Motor neuron (in vitro differentiated cells): ENCODE results near the gene AFF1. TPM values are rescaled to one million over a fixed set of nuclear protein-coding genes. Genes with fewer than 3 reads are reported as not detected.
"Not testable (repeated sequence)": the region's sequence is repeated elsewhere in the genome, so short reads cannot be mapped to it uniquely, and the experiment has no call there.

ENCODE experiments used
- ATAC-seq, 8 experiments: fragments of 200-7000 bp; cut with Tn5 transposase; replicated peaks in 6 of 8; 2 replicates each; pipeline ENCODE4 v1.8.0; 2021; ENCODE audit warnings: mild to moderate bottlenecking in 8 of 8, moderate library complexity in 8 of 8
- H3K27ac ChIP-seq, 2 donors: fragments of 250-450 bp; sonication (Bioruptor Pico); 2 replicates each; pipeline ENCODE4 v1.9.0; 2021; ENCODE audit warnings: antibody characterized with exemption in 2 of 2, mild to moderate bottlenecking in 2 of 2, moderate library complexity in 1 of 2
- H3K4me1 ChIP-seq, 2 donors: fragments of 250-450 bp; sonication (Bioruptor Pico); replicated peaks in 1 of 2; 2 replicates each; pipeline ENCODE4 v1.6.1; 2021; ENCODE audit warnings: antibody characterized with exemption in 2 of 2, mild to moderate bottlenecking in 2 of 2, moderate library complexity in 1 of 2
- H3K4me3 ChIP-seq, 5 donors: fragments of 250-450 bp; sonication (Bioruptor Pico); 2 replicates each; pipeline ENCODE4 v1.9.0; 2021; ENCODE audit warnings: antibody characterized with exemption in 5 of 5, mild to moderate bottlenecking in 5 of 5, moderate library complexity in 4 of 5
- WGBS, 10 experiments: fragments of 450-650 bp; shearing (Covaris generic); methylation state at CpG; one replicate each; pipeline ENCODE4 v1.0.0; 2022; 5-methylcytosine and 5-hydroxymethylcytosine counted together
- in situ Hi-C, 9 experiments: fragments of 400-800 bp; cut with MboI; loops; one replicate each; pipeline ENCODE4 v1.15.0; 2021; ENCODE audit warnings: low sequenced_read_pairs in 9 of 9, low pct_unique_long_range_greater_than_20kb in 2 of 9; ENCODE audit not compliant: unreplicated experiment in 9 of 9
- total RNA-seq, 8 experiments: library from RNA; unstranded; fragments of 300-600 nt; gene quantifications; 2 replicates each; pipeline versions ENCODE4 v1.2.3 to v1.2.4, GENCODE V29; 2022

The AFF1 gene
- total RNA-seq, 8 experiments from 2014 or later, result 7.7 to 47.0 (median 15.8) TPM

- Histone ChIP-seq H3K4me3 (no peak overlapping the region), H3K4me1 (no peaks in the 10 kb centered on the region), H3K27ac (no peak overlapping the region)
- in situ Hi-C loops, result loop anchor here in 1 of 9 experiments (10.0 kb wide), 1 partner anchor 93 kb away; no protein-coding TSS in a partner anchor
- peak in 1 of 8 experiments; percentile 37 for ATAC-seq
- WGBS, 10 experiments, result 61 to 100% (median 92%) methylated on average over 1 to 3 of the region's 3 CpGs
Observed at GRCh38 chr4:87141428-87141827, 206.6 kb downstream of the AFF1 start.

DNA sequence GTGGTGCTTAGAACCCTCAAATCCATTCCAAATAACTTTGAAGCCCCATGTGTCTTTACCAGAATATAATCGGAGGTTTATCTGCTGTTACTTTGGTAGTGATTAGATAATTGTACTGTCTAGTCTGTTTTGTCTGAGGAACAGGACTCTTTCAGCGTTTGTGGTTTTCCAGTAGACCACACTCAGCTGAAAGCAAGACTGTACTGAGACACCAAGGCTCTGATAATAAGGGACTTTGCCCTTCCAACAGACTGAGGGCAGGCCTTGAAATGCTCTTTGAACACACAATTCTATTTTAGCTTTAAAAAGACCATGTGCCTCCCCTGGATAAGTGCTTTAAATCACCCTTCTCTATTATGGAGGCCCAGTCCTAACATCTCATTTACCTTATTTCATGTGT lies 209.5 kb downstream of the AFF1 start:
- no peak for ATAC-seq
- Histone ChIP-seq H3K27ac (no peak overlapping the region), H3K4me1 (no peaks in the 10 kb centered on the region), H3K4me3 (no peak overlapping the region)
- in situ Hi-C loops, result loop anchor here in 1 of 9 experiments (10.0 kb wide), 1 partner anchor 90 kb away; no protein-coding TSS in a partner anchor
- 29 to 100% (median 89%) methylated on average over 1 to 2 of the region's 2 CpGs; no CpG with 5 or more reads in 2 of the 10 experiments for WGBS, 10 experiments

GRCh38 chr4:87145934-87146333 lies 211.1 kb downstream of the AFF1 start:
- ATAC-seq, H3K4me3 ChIP-seq, H3K27ac ChIP-seq, H3K4me1 ChIP-seq: not testable (repeated sequence)
- in situ Hi-C loops, result loop anchor here in 1 of 9 experiments (10.0 kb wide), 1 partner anchor 89 kb away; no protein-coding TSS in a partner anchor
- WGBS, 10 experiments, result 93 to 100% (median 100%) methylated on average over 1 to 6 of the region's 6 CpGs; no CpG with 5 or more reads in 2 of the 10 experiments

- in situ Hi-C loops, result loop anchor here in 1 of 9 experiments (10.0 kb wide), 1 partner anchor 88 kb away; no protein-coding TSS in a partner anchor
- WGBS, 10 experiments, result 48 to 100% (median 92%) methylated on average over 1 to 3 of the region's 3 CpGs; no CpG with 5 or more reads in 1 of the 10 experiments
- H3K27ac ChIP-seq, result no peak overlapping the region
Observed at GRCh38 chr4:87147116-87147515, 212.3 kb downstream of the AFF1 start.

GRCh38 chr4:87150498-87151261 lies 215.9 kb downstream of the AFF1 start:
- WGBS, 10 experiments, result 0 to 89% (median 15%) methylated on average over 1 to 2 of the region's 2 CpGs; no CpG with 5 or more reads in 1 of the 10 experiments
- peak; percentile 27 to 84 (median 56) for ATAC-seq
- Histone ChIP-seq H3K27ac (no peak overlapping the region), H3K4me3 (no peak overlapping the region), H3K4me1 (no peaks in the 10 kb centered on the region)
- in situ Hi-C loops, result no loop called here

More at GRCh38 chr4:87147116-87147515, 212.3 kb downstream of the AFF1 start:
- no peak overlapping the region for H3K4me3 ChIP-seq
- no peaks in the 10 kb centered on the region for H3K4me1 ChIP-seq
- ATAC-seq, result no peak

GRCh38 chr4:87151730-87152129 lies 216.9 kb downstream of the AFF1 start:
- Histone ChIP-seq H3K4me1 (no peaks in the 10 kb centered on the region), H3K4me3 (no peak overlapping the region), H3K27ac (no peak overlapping the region)
- WGBS, 10 experiments, result 13 to 100% (median 100%) methylated on average over 1 of the region's 1 CpG; no CpG with 5 or more reads in 3 of the 10 experiments
- no peak for ATAC-seq
- in situ Hi-C loops, result no loop called here

DNA sequence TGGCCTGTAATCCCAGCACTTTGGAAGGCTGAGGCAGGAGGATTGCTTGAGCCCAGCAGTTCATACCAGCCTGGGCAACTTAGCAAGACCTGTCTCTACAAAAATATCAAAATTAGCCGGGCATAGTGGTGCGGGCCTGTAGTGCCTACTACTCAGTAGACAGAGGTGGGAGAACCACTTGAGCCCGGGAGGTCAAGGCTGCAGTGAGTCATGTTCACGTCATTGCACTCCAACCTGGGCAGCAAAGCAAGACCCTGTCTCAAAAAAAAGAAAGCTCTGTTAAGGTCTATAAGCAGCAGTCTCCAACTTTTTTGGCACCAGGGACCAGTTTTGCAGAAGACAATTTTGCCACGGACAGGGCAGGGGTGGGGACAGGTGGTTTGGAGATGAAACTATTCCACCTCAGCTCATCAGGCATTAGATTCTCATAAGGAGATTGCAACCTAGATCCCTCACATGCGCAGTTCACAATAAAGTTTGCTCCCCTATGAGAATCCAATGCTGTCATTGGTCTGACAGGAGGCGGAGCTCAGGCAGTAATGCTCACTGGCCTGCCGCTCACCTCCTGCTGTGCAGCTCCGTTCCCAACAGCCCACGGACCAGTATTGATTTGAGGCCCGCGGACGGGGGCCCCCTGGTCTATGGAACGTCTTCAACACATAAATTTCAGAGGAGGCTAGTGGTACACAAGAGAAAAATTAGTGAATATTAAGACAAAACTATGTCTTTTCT lies 217.7 kb downstream of the AFF1 start:
- no peak overlapping the region for H3K27ac ChIP-seq
- no peak for ATAC-seq
- WGBS, 10 experiments, result 47 to 100% (median 79%) methylated on average over 3 to 13 of the region's 14 CpGs; no CpG with 5 or more reads in 2 of the 10 experiments
- no peaks in the 10 kb centered on the region for H3K4me1 ChIP-seq
- in situ Hi-C loops, result no loop called here
- no peak overlapping the region for H3K4me3 ChIP-seq

DNA sequence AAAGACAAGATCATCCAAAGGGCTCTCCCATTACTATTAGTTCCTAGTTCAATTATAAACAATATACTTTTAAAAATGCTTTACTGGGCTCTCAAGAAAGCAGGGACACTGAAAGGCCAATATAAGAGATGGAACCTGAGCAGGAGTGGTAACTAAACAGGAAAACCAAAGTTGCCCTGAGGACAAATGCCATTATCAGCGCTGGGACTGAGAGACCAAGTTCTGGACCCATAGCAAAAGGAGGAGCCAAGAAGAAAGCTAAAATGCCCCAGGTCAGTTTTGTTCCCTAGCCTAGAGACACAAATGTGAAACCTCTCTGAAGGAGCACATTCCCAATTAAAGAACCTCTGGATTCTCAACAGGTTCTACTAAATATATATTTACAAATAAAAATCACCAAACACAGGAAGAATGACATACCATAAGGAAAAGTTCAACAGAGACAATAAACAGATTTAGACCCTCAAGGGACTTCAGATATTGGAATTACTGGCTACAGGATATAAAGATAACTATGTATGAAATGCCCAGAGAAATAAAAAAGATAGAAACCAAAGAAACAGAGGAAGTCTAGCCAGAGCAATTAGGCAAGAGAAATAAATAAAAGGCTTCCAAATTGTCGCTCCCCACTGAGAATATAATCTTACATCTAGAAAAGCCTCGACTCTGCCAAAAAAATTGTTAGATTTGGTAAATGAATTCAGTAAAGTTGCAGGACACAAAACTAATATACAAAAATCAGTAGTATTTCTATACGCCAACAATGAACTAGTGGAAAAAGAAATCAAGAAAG lies 218.5 kb downstream of the AFF1 start:
- ATAC-seq, result no peak
- H3K4me1 ChIP-seq, result no peaks in the 10 kb centered on the region

DNA sequence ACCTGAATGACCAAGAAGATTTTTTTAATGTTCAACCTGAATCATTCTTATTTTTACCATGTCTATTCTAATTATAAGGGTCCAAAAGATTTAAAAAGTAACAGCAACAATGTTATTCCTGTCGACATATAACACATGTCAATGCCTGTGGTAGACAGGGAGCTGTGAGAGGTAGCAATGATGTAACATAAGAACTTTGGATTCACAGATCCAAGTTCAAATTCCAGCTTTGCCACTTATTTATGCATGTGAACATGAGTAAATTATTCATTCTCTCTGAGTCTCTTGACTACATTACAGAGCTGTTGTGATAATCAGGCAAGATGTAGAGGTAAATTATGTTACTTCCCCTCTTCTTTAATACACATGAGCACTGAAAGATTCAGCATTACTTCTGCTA lies 231.1 kb downstream of the AFF1 start:
- H3K27ac ChIP-seq, result no peak overlapping the region
- peak in 2 of 8 experiments; percentile 19 to 50 for ATAC-seq
- WGBS, 10 experiments, result 83 to 100% (median 100%) methylated on average over 1 of the region's 1 CpG; no CpG with 5 or more reads in 4 of the 10 experiments
- in situ Hi-C loops, result no loop called here
- no peak overlapping the region for H3K4me3 ChIP-seq
- H3K4me1 ChIP-seq, result no peaks in the 10 kb centered on the region

More for the DNA sequence above, 218.5 kb downstream of the AFF1 start:
- Histone ChIP-seq H3K27ac (no peak overlapping the region), H3K4me3 (no peak overlapping the region)
- in situ Hi-C loops, result no loop called here
- WGBS, 10 experiments, result 58 to 100% (median 95%) methylated on average over 1 to 4 of the region's 4 CpGs

DNA sequence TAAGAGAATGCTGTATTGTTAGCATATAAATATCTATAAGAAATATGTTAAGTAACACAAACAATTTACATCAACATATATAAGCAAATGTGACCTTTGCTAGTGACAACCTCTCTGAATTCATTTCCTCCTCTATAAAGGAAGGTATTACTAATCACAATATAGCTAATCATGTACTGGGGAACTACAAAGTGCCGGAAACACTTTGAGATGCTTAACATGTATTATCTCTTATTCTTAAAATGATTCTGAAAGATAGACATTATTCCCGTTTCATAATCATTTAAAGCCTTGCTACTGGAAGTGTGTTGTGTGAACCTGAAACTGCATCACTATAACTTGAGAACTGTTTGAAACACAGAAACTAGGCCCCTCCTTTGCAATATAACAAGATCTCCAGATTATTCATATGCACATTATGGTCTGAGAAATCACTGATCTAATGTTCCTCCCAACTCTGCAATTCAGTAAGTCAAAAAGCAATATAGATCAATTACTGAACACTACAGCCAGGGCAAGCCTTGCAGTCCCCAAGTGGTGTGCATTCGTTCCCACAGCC lies 231.6 kb downstream of the AFF1 start:
- in situ Hi-C loops, result no loop called here
- peak in 1 of 8 experiments; percentile 18 for ATAC-seq
- 82 to 100% (median 100%) methylated on average over 1 to 3 of the region's 3 CpGs; no CpG with 5 or more reads in 1 of the 10 experiments for WGBS, 10 experiments
- Histone ChIP-seq H3K4me3 (no peak overlapping the region), H3K27ac (no peak overlapping the region), H3K4me1 (no peaks in the 10 kb centered on the region)

DNA sequence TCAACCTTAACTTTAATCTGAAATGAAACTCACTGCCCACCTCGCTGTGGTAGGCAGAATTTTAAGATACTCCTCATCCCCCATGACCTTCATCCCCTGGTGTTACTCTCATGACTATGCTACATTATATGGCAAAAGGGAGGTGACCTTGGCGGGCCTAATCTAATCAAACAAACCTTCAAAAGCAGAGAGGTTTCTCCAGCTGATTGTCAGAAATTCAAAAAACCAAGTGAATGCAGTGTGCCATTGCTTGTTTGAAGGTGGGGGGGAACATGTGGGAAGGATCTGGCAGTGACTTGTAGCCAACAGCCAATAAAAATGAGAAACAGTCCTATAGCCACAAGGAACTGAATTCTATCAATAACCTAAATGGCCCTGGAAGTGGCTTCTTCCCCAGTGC lies 237.1 kb downstream of the AFF1 start:
- WGBS, 10 experiments, result 67 to 100% (median 94%) methylated on average over 1 to 2 of the region's 2 CpGs; no CpG with 5 or more reads in 2 of the 10 experiments
- Histone ChIP-seq H3K27ac (no peak overlapping the region), H3K4me1 (no peaks in the 10 kb centered on the region), H3K4me3 (no peak overlapping the region)
- ATAC-seq, result no peak
- in situ Hi-C loops, result no loop called here

DNA sequence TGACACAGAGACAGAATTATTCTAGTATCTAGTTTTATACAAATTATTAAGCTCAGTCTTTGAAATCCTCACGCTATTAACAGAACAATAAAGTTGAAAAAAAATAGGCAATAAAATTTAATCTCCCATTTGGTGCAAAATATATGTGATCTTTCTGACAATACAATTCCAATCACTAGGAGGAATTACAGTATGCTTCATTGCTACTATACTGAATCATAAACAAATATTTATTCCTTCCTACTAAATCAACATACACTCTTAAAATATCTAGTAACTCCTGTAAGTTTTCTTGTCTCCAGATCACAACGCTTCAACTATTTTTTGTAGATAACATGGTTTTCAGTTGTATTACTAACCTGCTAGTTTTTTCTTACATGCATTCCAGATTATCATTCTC lies 239.9 kb downstream of the AFF1 start:
- H3K4me3 ChIP-seq, result no peak overlapping the region
- no peaks in the 10 kb centered on the region for H3K4me1 ChIP-seq
- WGBS, 10 experiments, result 89 to 100% (median 100%) methylated on average over 1 to 2 of the region's 2 CpGs
- ATAC-seq, result no peak
- no peak overlapping the region for H3K27ac ChIP-seq
- in situ Hi-C loops, result no loop called here
